Nucleus accumbens (tissue), 56 donors: Measurements from ENCODE around the gene GRIN2A.

Experiments
- DNase-seq, 56 donors: peaks; one replicate each; lab custom pipeline; 2025; lab: John Stamatoyannopoulos, UW

GRIN2A gene

GRCh38 chr16:9736547-9736946 is 445.7 kb downstream of the GRIN2A start:
- no peak for DNase-seq

DNA sequence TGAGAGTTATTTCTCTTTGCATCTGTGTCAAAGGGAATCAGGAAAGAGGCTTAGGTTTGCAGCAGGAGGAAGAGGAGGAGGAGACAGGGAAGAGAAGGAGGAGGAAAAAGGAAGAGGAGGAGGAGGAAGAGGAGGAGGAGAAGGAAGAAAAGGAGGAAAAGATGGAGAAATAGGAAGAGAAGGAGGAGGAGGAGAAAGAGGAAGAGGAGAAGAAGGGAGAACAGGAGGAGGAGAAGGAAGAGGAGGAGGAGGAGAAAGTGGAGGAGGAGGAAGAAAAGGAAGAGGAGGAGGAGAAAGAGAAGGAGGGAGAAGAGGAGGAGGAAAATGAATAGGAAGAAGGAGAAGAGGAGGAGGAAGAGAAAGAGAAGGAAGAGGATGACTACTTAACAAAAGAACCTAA is 459.1 kb downstream of the GRIN2A start:
- DNase-seq = no peak

DNA sequence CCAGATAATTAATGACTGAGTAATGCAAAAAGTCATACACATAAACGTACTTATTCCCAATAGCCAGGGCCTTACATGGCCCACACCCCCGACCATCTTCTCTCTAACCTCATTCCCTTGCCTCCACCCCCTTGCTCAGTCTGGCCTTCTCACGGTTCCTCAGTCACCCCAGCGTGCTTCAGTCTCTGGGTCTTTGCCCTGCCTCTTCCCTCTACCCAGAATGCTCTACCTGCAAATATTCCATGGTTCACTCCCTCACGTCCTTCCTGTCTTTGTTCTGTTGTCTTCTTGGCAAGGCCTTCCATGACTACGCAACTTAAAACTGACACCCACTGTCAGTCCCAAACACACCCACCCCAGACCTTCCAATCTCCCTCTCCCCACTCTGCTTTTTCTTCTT is 468.3 kb downstream of the GRIN2A start:
- DNase-seq = no peak

DNA sequence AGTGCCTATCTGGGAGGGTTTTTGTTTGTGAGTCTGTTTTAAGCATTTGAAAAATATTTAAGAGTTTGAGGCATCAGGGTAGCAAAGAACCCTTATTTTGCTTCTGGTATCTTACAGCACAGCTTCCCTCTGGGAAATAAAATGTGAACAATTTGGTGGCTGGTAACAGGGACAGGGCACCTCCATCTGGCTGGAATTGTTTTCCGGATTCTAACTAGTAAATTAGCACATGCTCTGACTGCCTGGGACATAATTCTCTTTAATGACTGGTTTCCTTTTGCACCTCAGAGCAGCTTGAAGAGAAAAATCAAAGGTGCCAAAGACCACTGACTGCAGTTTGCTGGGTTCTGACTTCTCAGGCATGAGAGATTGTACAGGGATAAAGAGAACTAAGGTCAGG is 469.1 kb downstream of the GRIN2A start:
- DNase-seq = no peak

DNA sequence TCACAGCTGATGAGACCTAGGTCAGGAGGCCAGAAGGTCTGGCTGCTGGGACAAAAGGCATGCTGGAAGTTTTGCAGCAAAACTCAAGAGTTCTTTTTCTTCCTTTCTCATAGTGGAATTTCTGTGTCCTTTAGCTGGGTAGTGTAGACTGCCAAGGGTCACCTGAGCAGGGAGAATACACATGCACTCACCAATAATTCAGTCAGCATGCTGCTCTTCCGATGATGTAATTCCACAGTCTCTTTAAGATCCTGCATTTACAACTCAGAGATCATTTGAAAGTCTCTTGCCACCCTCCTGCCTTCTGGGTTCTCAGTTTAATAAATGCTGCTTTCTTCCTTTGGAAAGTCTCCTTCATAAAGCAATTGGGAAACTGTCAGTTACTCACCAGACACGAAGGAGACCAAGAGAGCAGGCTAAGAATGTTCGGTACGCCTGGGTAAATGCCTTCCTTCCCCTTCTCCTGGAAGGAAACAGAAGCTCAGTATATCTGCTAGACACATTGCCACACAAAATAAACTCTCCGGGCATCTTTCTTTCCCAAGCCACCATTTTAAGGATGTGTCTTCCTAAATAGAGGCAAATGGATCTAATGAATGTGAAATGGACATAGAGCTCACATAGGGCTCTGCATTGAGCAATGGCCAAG is 473.1 kb downstream of the GRIN2A start:
- DNase-seq = no peak

- DNase-seq = no peak
These were observed 475.9 kb downstream of the GRIN2A start for GRCh38 chr16:9706217-9706836.

DNA sequence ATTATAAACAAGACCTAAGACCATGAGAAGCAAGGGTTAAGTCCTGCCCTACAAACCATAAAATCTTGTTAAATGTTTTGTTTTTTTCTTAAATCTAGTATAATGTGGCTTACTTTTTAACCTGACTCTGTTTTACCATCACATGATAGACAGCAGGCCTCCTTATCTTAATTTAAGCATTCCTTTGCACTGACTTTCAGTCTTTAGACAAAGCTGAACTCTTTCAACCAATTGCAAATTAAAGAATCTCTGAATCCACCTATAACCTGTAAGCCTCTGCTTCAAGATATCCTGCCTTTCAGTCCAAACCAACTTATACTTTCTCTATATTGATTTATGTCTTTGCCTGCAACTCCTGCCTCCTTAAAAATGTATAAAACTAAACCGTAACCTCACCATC is 478.5 kb downstream of the GRIN2A start:
- no peak for DNase-seq
